GM21423 (cell line): ENCODE results near the gene SMCP.

ENCODE experiments used
- ATAC-seq: cut with Tn5 transposase; IDR thresholded peaks from one replicate; pipeline ENCODE4 v1.9.1; 2021; ENCODE audit warnings: mild to moderate bottlenecking, moderate library complexity; ENCODE audit not compliant: unreplicated experiment

The SMCP gene

GRCh38 chr1:152878042-152878441 lies at the start of gene SMCP:
Gene SMCP, plus strand, starts transcription at chr1:152878322. Its CDS starts 6,101 bp downstream, at chr1:152884423.
- ATAC-seq, result no peak

GRCh38 chr1:152836870-152837269 lies 41.3 kb upstream of the SMCP start:
- no peak for ATAC-seq

GRCh38 chr1:152842556-152842955 lies 35.6 kb upstream of the SMCP start, which contains the start of gene LCE6A:
Gene LCE6A, plus strand, starts transcription at chr1:152842856. Its CDS starts 665 bp downstream, at chr1:152843521.
- ATAC-seq, result no peak

GRCh38 chr1:152855661-152856060 lies 22.5 kb upstream of the SMCP start:
- no peak for ATAC-seq

- no peak for ATAC-seq
Measured at GRCh38 chr1:152858062-152858461, 20.1 kb upstream of the SMCP start.

GRCh38 chr1:152859696-152860095 lies 18.4 kb upstream of the SMCP start, which contains the start of gene LCE7A:
Gene LCE7A, plus strand, starts transcription at chr1:152859996. Its CDS starts 702 bp downstream, at chr1:152860698.
- no peak for ATAC-seq

GRCh38 chr1:152860129-152860528 lies 18.0 kb upstream of the SMCP start:
- no peak for ATAC-seq

- no peak for ATAC-seq
Measured at GRCh38 chr1:152861374-152861773, 16.7 kb upstream of the SMCP start.

GRCh38 chr1:152864443-152864842 lies 13.7 kb upstream of the SMCP start:
- no peak for ATAC-seq

GRCh38 chr1:152866321-152866720 lies 11.8 kb upstream of the SMCP start:
- no peak for ATAC-seq

- no peak for ATAC-seq
Measured at GRCh38 chr1:152869808-152870419, 8.2 kb upstream of the SMCP start.

GRCh38 chr1:152870831-152871730 lies 7.0 kb upstream of the SMCP start:
- ATAC-seq, result no peak

GRCh38 chr1:152871731-152872126 lies 6.4 kb upstream of the SMCP start:
- ATAC-seq, result no peak

- ATAC-seq, result no peak
Measured at GRCh38 chr1:152873495-152873894, 4.6 kb upstream of the SMCP start.

- no peak for ATAC-seq
Measured at GRCh38 chr1:152876827-152877226, 1.3 kb upstream of the SMCP start.

GRCh38 chr1:152879559-152880198 lies 1.6 kb downstream of the SMCP start:
- ATAC-seq, result no peak

- no peak for ATAC-seq
Measured at GRCh38 chr1:152880316-152880715, 2.2 kb downstream of the SMCP start.

GRCh38 chr1:152880907-152881306 lies 2.8 kb downstream of the SMCP start:
- no peak for ATAC-seq

- ATAC-seq, result no peak
Measured at GRCh38 chr1:152884085-152884484, 6.0 kb downstream of the SMCP start.

GRCh38 chr1:152884506-152884905 lies 6.4 kb downstream of the SMCP start:
- ATAC-seq, result no peak

- ATAC-seq, result no peak
Measured at GRCh38 chr1:152884966-152885624, 7.0 kb downstream of the SMCP start.
